NCI-H2171 treated with DMSO at 0.1 percent for 48 hours (cell line): Measurements from ENCODE around the gene PRDM16.
A peak's percentile ranks its signal among the peaks of the same experiment; 100 is the strongest.

Experiments
- DNase-seq: peaks from one replicate; lab custom pipeline; 2025; lab: John Stamatoyannopoulos, UW

PRDM16 gene

GRCh38 chr1:3413975-3414710 is 345.1 kb downstream of the PRDM16 start:
- DNase-seq: no peak

GRCh38 chr1:3415260-3416090 is 346.5 kb downstream of the PRDM16 start:
- DNase-seq: no peak

DNA sequence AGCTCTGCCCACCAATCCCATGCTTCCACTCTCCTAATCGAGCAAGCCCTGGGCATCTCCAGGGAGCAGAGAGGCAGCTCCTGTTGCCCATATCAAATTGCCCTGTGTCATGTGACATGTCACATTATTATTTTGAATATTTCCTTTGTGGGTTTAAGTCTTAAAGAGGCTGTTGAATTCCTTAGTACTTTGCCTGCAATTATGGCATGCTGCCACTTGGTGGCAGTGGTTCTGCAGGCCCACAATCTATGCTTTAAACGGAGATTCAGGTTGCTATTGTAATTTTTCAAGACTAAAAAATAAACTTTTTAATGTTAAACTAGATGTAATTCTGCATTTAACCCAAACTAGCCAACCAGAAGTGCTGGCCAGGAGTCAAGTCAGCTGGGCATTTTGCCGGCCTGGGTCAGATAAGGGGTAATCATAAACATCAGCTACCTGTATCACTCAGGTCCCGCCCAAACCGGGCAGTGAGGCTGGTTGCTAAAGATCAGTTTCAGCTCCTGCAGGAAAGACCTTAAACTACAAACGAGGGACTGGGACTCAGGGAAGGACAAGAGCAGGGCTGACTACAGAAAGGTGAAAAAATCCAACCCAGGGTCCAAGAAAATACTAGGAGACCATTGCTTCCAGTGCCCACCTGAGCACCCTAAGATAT is 348.2 kb downstream of the PRDM16 start:
- peak; percentile 6 for DNase-seq

DNA sequence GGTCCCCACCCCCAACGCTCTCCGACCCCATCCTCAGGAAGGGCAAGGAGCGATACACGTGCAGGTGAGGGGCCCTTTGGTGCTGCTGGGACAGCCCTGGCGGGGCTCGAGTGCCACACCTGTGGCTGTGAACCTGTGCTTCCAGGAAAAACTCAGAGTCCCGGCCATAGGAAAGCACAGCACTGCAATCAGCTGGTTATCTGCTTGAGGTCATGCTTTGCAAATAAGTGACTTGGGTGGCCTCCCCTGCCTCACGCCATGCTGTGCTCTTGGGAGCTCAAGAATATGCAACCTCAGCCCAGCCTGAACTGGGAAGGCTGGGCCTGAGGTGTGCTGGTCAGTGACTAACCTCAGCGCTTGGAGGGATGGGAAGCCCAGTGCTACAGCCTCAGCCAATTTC is 348.9 kb downstream of the PRDM16 start:
- DNase-seq: no peak

DNA sequence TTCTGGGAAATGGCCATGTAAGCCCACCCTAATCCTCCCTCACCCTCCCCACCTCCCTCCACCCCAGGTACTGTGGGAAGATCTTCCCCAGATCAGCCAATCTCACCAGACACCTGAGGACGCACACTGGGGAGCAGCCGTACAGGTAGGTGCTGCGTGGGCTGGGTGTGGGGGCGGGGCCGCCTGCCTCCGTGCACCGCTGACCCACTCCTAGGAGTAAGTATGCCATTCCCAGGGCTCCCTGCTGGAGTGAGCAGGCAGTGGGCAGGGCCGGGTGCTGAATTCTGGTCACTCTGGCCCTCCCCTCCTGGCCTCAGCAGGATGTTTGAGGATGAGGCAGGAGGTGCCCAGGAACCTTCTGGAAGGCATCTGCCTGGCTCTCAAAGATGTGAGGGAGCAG is 349.6 kb downstream of the PRDM16 start:
- no peak for DNase-seq

DNA sequence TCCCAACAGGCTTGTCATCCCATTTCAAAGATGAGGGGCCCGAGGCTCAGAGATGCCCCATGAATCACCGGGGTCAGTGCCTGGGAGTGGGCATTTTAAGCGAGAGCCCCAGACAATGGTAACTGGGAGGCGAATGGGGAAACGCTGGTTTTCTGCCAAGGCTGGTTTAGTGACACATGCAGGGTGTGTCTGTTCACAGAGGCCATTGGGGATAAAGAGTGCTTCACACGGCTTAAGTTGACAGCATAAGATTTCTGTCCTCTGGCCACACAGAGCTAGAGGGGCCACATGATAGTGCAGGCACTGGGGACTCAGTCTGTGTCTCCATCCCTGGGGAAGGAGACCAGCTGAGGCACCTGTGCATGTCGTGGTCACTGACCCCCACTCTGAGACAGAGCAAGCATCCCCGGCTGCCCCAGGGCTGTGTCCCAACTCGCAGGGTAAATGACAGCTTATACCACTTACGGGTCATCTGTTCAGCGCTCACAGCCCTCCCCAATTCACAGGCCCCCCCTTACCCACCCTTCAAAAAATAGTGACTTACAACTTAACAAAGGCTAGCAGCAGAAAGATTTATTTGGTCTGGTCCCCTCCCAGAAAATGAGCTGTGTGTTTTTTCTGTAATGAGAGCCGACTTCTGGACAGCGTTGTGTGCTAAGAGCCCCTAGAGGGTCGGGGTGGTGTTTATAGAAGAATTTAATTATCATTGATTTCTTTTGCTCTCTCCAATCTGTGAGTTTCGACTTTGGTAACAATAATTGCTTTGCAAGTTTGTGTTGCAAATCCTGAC is 350.6 kb downstream of the PRDM16 start:
- DNase-seq: no peak

GRCh38 chr1:3420218-3420951 is 351.4 kb downstream of the PRDM16 start:
- DNase-seq: no peak

DNA sequence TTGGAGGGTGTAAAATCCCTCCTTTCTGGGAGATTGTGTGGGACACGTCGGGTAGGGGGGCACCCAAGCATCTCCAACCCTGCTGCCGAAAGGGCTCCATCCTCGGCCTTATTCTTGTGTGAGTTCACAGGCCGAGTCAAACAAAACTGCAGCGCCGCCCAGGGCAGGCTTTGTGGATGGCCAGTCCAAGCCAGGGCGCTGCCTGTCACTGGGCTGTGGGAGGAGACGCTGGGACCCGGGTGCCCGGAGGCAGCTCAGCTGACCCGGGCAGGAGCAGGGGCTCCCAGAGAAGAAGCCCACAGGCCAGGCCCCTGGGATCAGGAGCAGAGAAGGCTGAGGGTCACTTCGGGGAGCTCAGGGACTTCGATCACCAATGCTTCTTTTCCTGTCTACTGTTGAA is 353.6 kb downstream of the PRDM16 start:
- no peak for DNase-seq

DNA sequence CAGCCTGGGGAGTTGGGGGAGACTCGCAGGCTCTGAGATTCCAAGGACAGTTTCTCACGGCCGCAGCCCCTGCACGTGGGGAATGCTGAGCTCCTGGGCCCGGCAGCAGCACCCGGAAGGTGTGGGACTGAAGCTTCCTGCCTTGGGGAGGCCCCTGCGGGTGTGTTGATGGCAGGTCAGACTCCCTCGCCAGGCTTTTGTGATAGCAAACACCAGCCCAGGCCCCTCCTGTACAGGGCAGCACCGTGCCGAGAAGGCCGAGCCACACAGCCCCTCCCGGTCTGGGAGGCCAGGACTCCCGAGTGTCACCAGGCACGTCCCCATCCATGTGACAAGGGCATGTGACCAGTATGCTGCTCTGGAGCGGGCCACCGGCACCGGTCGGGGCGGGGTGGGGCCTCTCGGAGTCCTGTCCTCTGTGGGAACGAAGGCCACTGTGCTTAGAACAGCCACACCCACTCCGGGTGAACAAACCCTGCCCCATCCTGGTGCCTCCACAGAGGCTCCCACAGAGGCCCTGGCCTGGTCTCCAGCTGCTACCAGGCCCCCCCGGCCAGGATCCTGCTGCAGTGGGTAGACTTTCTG is 354.3 kb downstream of the PRDM16 start:
- DNase-seq: no peak

DNA sequence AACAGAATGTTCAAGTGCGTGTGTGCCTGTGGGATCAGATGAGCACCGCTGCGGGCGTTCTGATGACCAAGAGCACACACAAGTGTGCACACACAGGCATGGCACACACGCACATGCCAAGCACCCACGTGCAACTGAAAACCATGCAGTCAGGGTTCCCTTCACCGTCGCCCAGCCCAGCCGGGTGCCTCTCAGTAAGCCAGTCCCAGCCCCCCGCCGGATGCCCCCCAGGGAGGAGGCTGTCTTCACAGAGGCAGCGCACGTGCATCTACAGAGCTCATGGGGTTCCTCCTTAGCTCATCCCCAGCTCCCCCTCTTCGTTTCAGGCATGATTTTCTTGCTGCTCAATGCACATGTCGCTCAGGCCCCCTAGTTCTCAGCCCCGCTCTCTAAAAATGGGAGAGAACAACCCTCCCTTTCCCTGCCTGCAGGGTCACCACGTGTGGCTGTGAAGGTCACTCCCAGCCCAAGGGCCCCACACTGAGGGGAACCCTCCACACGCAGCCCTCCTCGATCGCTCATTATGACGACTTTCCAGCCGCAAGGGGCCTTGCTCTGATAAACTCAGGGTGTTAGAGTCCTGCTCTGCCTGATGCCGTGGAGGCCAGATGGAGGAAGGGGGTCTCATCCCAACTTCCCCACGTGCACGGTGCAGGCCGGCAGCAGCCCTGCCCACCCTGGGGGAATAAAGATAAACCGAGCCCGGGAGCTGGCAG is 355.1 kb downstream of the PRDM16 start:
- DNase-seq: no peak

- no peak for DNase-seq
Measured at GRCh38 chr1:3425486-3426215, 356.6 kb downstream of the PRDM16 start.

DNA sequence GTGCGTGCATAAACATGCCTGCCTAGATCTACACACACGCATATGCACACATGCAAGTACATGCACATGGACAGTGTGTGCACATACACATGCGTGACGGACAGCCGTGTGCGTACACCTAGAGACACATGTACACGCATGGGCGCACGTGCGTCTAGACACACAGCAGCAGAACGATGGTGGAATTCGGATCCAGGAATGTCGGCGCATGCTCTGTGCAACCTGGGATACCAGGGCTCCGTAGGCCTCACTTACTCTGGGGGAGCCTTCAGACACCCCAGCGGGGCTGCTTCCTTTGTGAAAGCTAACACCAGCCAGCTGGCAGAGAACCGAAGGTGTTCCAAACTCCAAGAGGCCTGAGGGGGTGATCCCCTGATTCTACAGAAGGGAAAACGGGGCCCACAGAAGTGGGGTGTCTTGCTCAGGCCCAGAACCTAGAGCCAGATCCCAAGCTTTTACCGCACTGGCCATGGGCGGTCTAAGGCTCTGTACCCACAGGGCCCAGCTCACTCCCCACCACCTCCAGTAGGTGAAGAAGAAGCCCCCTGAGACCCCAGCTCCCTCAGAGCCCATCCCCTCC is 358.0 kb downstream of the PRDM16 start:
- no peak for DNase-seq

GRCh38 chr1:3427711-3428704 is 359.0 kb downstream of the PRDM16 start:
- no peak for DNase-seq

GRCh38 chr1:3428899-3429298 is 359.9 kb downstream of the PRDM16 start:
- DNase-seq: no peak

- DNase-seq: no peak
Measured at GRCh38 chr1:3429320-3429719, 360.3 kb downstream of the PRDM16 start.

- DNase-seq: no peak
Measured at GRCh38 chr1:3429766-3430165, 360.8 kb downstream of the PRDM16 start.

DNA sequence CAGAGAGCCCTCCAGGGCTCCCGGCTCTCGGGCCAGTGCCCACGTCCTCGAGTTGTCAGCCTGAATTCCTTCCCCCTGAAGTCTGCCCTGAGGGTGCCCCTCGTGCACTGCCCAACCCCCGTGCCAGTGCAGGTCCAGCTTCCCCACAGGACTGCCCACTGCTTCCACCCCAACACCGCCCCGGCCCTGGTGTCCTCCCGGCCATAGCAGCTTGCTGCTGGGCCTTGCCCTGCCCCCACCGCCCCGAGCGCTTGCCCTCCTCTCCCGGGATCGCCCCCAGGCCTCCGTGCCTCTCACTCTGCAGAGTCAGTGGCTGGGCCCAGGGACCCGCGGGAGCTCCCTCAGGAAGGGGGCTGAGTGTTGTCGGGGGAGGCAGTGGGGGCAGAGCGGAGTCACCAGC is 361.4 kb downstream of the PRDM16 start:
- DNase-seq: no peak

DNA sequence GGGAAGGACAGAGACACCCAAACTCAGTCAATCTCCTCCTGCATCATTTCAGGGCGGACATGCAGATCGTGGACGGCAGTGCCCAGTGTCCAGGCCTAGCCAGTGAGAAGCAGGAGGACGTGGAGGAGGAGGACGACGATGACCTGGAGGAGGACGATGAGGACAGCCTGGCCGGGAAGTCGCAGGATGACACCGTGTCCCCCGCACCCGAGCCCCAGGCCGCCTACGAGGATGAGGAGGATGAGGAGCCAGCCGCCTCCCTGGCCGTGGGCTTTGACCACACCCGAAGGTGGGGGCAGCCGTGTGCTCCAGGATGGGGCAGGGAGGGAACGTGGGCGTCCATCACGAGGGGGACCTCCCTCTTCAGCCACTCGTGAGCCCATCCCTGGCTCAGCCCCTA is 361.8 kb downstream of the PRDM16 start:
- no peak for DNase-seq
